ENCODE results near the gene PAQR6. TPM values are rescaled to one million over a fixed set of nuclear protein-coding genes. Genes with fewer than 3 reads are reported as not detected.
"Not testable (repeated sequence)": the region's sequence is repeated elsewhere in the genome, so short reads cannot be mapped to it uniquely, and the experiment has no call there.

The PAQR6 gene
- total RNA-seq, 3 donors from 2014 or later (not counting 1 experiment from before 2014, with no cell fraction given), result 2.6 to 5.5 (median 3.5) TPM

- DNase-seq (no peak), ATAC-seq (no peak)
- no peak for TF ChIP-seq CTCF (IDR thresholded peaks at IDR 0.05)
- Mint-ChIP-seq H3K4me3 (no peak overlapping the region), H3K36me3 (peaks cover 11% of the 10 kb centered on the region), H3K27me3 (ENCODE audit: low read depth in 2 of 2) (no peaks in the 10 kb centered on the region), H3K27ac (no peak overlapping the region), H3K9me3 (no peaks in the 10 kb centered on the region), H3K4me1 (peaks cover 8 to 32% of the 10 kb centered on the region in 2 donors)
- no peak overlapping the region for H3K27ac ChIP-seq (ENCODE audit: low read length)
- H3K36me3 ChIP-seq (ENCODE audit: control insufficient read depth, insufficient read depth, low read length), result peaks cover 29% of the 10 kb centered on the region
- H3K4me3 ChIP-seq (ENCODE audit: low read length), result no peak overlapping the region
- H3K4me1 ChIP-seq (ENCODE audit: control insufficient read depth, insufficient read depth, low read length), result peaks cover 8% of the 10 kb centered on the region
- no peaks in the 10 kb centered on the region for H3K27me3 ChIP-seq (ENCODE audit: control insufficient read depth, insufficient read depth, low read length)
- intact Hi-C loops (cut with micrococcal nuclease), result no loop called here
- WGBS (ENCODE audit: insufficient coverage), result 91% methylated on average over 12 of the region's 13 CpGs
- H3K9me3 ChIP-seq (ENCODE audit: control insufficient read depth, insufficient read depth, low read length), result no peaks in the 10 kb centered on the region
Measured at GRCh38 chr1:156221986-156222692, 25.7 kb downstream of the PAQR6 start.

- no peak overlapping the region for H3K4me3 ChIP-seq (ENCODE audit: low read length)
- no peak for TF ChIP-seq CTCF (IDR thresholded peaks at IDR 0.05)
- peaks cover 8 to 24% of the 10 kb centered on the region in 2 donors for H3K4me1 Mint-ChIP-seq
- H3K9me3 Mint-ChIP-seq, result no peaks in the 10 kb centered on the region
- H3K27ac Mint-ChIP-seq, result no peak overlapping the region
- H3K27ac ChIP-seq (ENCODE audit: low read length), result no peak overlapping the region
- intact Hi-C loops (cut with micrococcal nuclease), result no loop called here
- WGBS (ENCODE audit: insufficient coverage), result 97% methylated on average over 6 of the region's 9 CpGs
- peaks cover 26% of the 10 kb centered on the region for H3K36me3 ChIP-seq (ENCODE audit: control insufficient read depth, insufficient read depth, low read length)
- ATAC-seq (no peak), DNase-seq (no peak)
- H3K4me1 ChIP-seq (ENCODE audit: control insufficient read depth, insufficient read depth, low read length), result peaks cover 5% of the 10 kb centered on the region
- H3K27me3 Mint-ChIP-seq (ENCODE audit: low read depth in 2 of 2), result no peaks in the 10 kb centered on the region
- H3K9me3 ChIP-seq (ENCODE audit: control insufficient read depth, insufficient read depth, low read length), result no peaks in the 10 kb centered on the region
- H3K27me3 ChIP-seq (ENCODE audit: control insufficient read depth, insufficient read depth, low read length), result no peaks in the 10 kb centered on the region
- no peak overlapping the region for H3K4me3 Mint-ChIP-seq
- peaks cover 11% of the 10 kb centered on the region for H3K36me3 Mint-ChIP-seq
Measured at GRCh38 chr1:156220226-156220625, 27.6 kb downstream of the PAQR6 start.

- peaks cover 11% of the 10 kb centered on the region for H3K36me3 Mint-ChIP-seq
- intact Hi-C loops (cut with micrococcal nuclease), result no loop called here
- H3K9me3 ChIP-seq (ENCODE audit: control insufficient read depth, insufficient read depth, low read length), result no peaks in the 10 kb centered on the region
Measured at GRCh38 chr1:156217871-156218270, 30.0 kb downstream of the PAQR6 start.

GRCh38 chr1:156216361-156217086, 31.3 kb downstream of the PAQR6 start:
- H3K9me3 Mint-ChIP-seq; H3K27me3 ChIP-seq (ENCODE audit: control insufficient read depth, insufficient read depth, low read length); H3K9me3 ChIP-seq (ENCODE audit: control insufficient read depth, insufficient read depth, low read length); H3K27ac Mint-ChIP-seq; H3K27me3 Mint-ChIP-seq (ENCODE audit: low read depth in 2 of 2); H3K4me3 Mint-ChIP-seq; H3K27ac ChIP-seq (ENCODE audit: low read length); H3K36me3 Mint-ChIP-seq; intact Hi-C loops (cut with micrococcal nuclease); H3K36me3 ChIP-seq (ENCODE audit: control insufficient read depth, insufficient read depth, low read length); H3K4me3 ChIP-seq (ENCODE audit: low read length); DNase-seq; ATAC-seq: not testable (repeated sequence)
- 98% methylated on average over 50 of the region's 55 CpGs for WGBS (ENCODE audit: insufficient coverage)
- H3K4me1 ChIP-seq (ENCODE audit: control insufficient read depth, insufficient read depth, low read length), result peaks cover 25% of the 10 kb centered on the region
- peaks cover 28 to 42% of the 10 kb centered on the region in 2 donors for H3K4me1 Mint-ChIP-seq

More at GRCh38 chr1:156217871-156218270, 30.0 kb downstream of the PAQR6 start:
- Mint-ChIP-seq H3K4me3 (peak overlapping the region; percentile 33), H3K9me3 (no peaks in the 10 kb centered on the region), H3K4me1 (peaks cover 21 to 30% of the 10 kb centered on the region in 2 donors), H3K27me3 (ENCODE audit: low read depth in 2 of 2) (no peaks in the 10 kb centered on the region), H3K27ac (peak overlapping the region; percentile 32 to 65)
- ATAC-seq (no peak), DNase-seq (peak in 1 of 2 donors; percentile 61)
- Histone ChIP-seq H3K27ac (ENCODE audit: low read length) (peak overlapping the region; percentile 0), H3K4me1 (ENCODE audit: control insufficient read depth, insufficient read depth, low read length) (peaks cover 18% of the 10 kb centered on the region), H3K36me3 (ENCODE audit: control insufficient read depth, insufficient read depth, low read length) (peaks cover 18% of the 10 kb centered on the region), H3K27me3 (ENCODE audit: control insufficient read depth, insufficient read depth, low read length) (no peaks in the 10 kb centered on the region), H3K4me3 (ENCODE audit: low read length) (no peak overlapping the region)
- TF ChIP-seq CTCF (IDR thresholded peaks at IDR 0.05), result no peak
- 21% methylated on average over 2 of the region's 2 CpGs for WGBS (ENCODE audit: insufficient coverage)
